Activated CD8-positive, alpha-beta memory T cell treated with anti-CD3 and anti-CD28 coated beads for 24 hours (primary cell): ENCODE measurements around the gene ALDH1A1.
"Not testable (repeated sequence)": the region's sequence is repeated elsewhere in the genome, so short reads cannot be mapped to it uniquely, and the experiment has no call there.

Experiments
- DNase-seq: peaks from one replicate; pipeline ENCODE4 v3.0.0-alpha.2; 2020

The ALDH1A1 gene

DNA sequence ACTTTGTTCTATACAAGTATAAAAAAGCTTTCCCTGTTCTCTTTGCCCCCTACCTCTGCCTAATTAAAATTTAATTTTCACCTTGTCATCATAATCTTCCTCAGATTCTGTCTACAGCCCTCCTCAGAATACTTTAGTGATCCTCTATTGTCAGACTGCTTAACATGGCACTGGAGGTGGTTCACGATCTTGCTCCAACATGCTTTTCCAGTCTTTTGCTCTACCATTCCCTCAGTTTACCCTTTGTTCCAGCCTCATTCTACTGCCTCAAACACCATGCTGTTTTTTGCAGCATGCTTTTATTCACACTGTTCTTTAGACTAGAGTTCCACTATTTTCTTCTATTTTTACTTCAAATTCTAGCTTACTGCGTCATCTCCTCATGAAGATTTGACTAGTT is 10.4 kb downstream of the ALDH1A1 start:
- DNase-seq = no peak

- DNase-seq = not testable (repeated sequence)
Measured at GRCh38 chr9:72939581-72939980, 13.3 kb downstream of the ALDH1A1 start.

- DNase-seq = no peak
Measured at GRCh38 chr9:72937545-72937944, 15.3 kb downstream of the ALDH1A1 start.

DNA sequence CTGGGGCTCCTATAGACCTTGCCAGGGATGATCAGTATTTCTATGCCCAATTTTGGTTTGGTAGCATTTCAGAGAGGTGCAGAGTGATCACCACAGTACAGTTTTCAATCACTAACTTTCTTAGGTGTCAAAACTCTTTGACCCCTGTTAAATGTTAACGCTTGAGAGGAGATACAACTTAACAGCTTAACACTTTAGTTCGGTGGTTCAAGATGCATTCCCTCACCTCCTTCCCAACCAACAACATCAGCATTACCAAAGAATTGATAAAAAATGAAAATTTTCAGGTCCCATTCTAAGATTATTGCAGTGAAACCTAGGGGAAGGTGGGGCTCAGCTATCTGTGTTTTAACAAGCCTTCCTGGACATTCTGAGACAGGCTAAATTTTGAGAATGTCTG is 16.2 kb downstream of the ALDH1A1 start:
- no peak for DNase-seq

DNA sequence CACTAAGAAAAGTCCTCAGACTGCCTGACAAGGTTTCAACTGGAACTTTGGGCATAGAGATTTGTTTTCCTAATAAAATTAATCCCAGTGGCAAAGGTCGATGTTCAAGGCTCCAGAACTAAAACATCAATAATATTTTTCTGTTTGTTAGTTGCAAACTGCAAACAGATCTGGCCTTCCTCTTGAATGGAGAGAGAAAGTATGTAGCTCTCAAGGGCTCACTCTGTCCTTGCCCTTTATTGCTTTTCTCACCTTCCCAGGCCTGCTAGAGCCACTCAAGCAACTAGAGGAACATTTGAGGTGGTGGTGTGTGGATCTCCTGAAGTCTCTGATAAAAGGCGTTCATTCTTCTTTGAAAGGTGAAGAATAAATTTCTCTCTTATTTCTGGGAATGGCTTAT is 16.6 kb downstream of the ALDH1A1 start:
- no peak for DNase-seq

DNA sequence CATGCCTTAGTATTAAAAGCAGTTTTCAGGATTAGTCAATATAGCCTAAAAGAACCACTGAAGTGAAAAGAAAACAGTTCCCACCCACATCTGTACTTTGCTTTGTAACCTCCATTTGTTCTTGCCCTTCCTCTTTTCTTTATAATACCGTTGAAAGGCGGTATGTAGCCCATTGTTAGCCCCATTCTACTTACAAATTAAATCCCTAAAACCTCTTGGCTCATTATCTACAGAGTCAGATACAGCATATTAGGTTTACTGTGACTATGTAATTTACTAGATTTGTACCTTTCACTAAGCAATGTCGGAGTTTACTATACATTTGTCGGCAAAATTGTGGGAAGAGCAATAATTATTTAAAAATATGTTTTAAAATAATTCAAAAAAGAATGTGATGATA is 17.3 kb downstream of the ALDH1A1 start:
- DNase-seq = no peak

- DNase-seq = no peak
Measured at GRCh38 chr9:72933730-72934665, 18.9 kb downstream of the ALDH1A1 start.

GRCh38 chr9:72932619-72933018 is 20.2 kb downstream of the ALDH1A1 start:
- DNase-seq = no peak

- no peak for DNase-seq
Measured at GRCh38 chr9:72931897-72932296, 21.0 kb downstream of the ALDH1A1 start.

DNA sequence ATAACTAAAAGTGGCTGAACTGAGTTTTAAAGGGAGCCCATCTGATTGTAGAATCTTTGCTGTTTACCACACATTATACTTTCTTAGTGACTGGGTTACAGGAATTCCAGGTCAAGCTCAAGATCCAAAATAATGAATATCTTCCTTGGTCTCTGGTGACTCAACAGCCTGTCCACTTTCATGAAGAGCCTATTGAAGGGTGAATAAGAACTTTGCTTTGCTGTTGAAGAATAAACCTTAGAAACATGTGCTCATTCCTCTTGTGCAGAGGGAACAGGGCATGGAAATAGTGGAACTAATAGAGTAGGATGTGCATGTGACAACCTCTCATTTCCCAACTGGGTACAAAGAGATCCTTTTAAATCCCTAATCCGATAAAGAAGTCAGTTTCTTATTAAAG is 21.4 kb downstream of the ALDH1A1 start:
- no peak for DNase-seq

- DNase-seq = no peak
Measured at GRCh38 chr9:72930828-72931227, 22.0 kb downstream of the ALDH1A1 start.

- DNase-seq = no peak
Measured at GRCh38 chr9:72929542-72929941, 23.3 kb downstream of the ALDH1A1 start.

- DNase-seq = no peak
Measured at GRCh38 chr9:72928042-72928507, 24.8 kb downstream of the ALDH1A1 start.

DNA sequence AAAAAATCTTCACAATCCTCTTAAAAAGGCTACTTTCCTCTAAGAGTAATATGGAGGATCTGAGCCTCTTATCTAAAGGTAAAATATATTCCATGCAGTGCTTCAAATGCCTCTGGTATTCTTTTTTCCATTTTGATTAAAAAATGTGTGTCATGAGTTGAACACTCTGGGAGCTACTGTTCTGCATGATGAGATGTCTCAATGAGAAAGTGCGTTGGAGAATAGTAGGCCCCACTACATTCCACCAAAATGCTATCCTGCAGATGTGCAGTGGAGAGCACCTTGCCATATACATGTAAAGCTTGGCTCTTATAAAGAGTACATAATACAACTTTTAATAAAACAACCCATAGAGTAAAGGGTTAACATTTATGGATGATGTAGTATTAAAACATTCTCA is 26.3 kb downstream of the ALDH1A1 start:
- DNase-seq = no peak

GRCh38 chr9:72925891-72926290 is 27.0 kb downstream of the ALDH1A1 start:
- DNase-seq = no peak

GRCh38 chr9:72925126-72925789 is 27.6 kb downstream of the ALDH1A1 start:
- DNase-seq = no peak

DNA sequence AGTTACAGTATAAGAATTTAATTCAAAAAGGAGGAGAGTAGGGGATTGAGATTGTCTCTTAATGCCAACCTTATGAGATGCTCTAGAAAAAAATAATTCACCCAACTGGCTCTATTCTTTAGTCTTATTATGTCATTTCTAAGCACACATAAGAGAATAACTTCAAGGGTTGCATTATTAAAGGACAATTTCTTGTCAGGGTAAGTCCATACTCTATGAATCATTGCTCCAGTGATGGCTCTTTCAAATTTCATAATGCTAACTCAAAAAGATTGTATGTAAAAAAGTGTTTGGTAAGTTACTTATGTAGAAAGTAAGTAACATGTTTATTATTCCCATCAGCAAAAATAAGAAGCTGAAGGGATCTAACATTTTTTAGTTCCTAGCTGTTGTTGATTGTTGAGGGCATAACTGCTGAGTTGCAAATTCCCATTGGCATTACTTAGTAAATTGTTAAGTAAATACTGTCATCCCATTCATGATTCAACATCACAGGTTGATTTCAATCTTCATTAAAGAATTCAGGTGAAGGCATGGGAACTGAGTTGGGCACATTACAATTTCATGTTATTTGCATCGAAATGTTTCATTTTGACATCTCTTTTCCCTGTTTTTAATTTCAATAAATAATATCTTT is 28.6 kb downstream of the ALDH1A1 start:
- no peak for DNase-seq

GRCh38 chr9:72923077-72923476 is 29.8 kb downstream of the ALDH1A1 start:
- no peak for DNase-seq

DNA sequence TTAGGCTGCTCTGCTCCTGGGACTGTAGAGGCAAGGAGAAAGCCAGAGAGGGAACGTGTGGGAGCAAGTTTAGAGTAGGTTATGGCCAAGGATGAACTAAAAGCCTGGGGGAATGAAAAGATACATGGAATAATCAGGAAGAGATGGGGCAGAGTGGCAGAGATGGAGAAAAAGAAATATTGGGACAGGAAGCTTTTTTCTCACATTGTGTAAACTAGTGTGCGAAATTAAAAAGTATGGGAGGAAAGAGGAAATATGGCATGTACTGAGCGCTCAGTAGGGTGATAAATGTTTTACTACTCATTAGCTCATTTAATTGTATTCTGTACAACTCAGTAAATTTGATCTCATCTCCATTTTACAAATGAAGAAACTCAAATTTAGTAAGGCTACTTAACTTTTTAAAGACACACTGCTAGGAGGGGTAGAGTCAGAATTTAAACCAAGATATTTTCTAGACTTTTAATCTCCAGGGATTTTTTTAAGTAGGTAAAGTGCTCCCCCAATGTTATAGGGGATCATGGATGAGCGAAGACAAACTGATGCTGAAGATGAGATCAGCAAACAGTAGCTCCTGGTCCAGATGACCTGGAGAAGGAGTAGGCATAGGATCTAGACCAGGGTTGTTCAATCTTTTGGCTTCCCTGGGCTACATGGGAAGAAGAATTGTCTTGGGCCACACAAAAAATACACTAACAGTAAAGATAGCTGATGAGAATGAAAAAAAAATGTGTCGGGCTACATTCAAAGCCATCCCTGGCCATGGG is 30.8 kb downstream of the ALDH1A1 start:
- no peak for DNase-seq

GRCh38 chr9:72919246-72919945 is 33.5 kb downstream of the ALDH1A1 start:
- no peak for DNase-seq

GRCh38 chr9:72917892-72918509 is 34.9 kb downstream of the ALDH1A1 start:
- no peak for DNase-seq

DNA sequence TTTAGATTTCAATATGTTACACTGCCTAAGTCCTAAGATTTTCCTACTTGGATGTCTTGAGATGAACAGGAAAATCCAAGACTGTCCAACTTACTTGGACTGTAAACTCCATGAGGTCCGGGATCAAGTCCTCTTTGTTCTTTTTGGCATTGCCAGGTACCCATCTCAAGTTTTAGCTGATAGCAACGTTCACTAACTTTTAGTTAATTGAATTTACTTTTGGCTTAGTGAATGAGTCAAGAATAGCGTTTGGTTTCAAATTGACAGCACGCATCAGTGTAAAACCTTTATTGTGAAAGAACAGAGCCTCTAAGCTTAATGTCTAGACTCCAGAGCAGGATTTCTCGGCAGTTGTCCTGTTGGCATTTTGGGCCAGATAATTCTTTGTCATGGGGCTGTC is 37.2 kb downstream of the ALDH1A1 start:
- DNase-seq = no peak
